Sigmoid colon (tissue), 7 donors: ENCODE data around the gene HELZ. TPM values are rescaled to one million over a fixed set of nuclear protein-coding genes. Genes with fewer than 3 reads are reported as not detected.

ENCODE experiments used
- DNase-seq: peaks from one replicate; pipeline ENCODE4 v3.0.0-alpha.2; 2019
- H3K27ac ChIP-seq, 4 donors: fragments of 200-600 bp; sonication (generic); one replicate each; pipeline ENCODE4 v1.5.1; 2016 to 2019; ENCODE audit warnings: mild to moderate bottlenecking in 1 of 4
- H3K27me3 ChIP-seq, 3 donors: fragments of 200-600 bp; sonication (generic); one replicate each; pipeline ENCODE4 v1.5.1; 2019; ENCODE audit warnings: mild to moderate bottlenecking in 1 of 3
- H3K36me3 ChIP-seq, 4 donors: fragments of 200-600 bp; sonication (generic); one replicate each; pipeline ENCODE4 v1.5.1; 2016 to 2019
- H3K4me1 ChIP-seq, 4 donors: fragments of 200-600 bp; sonication (generic); one replicate each; pipeline ENCODE4 v1.5.1; 2017 to 2019
- H3K4me3 ChIP-seq, 4 donors: fragments of 200-600 bp; sonication (generic); one replicate each; pipeline ENCODE4 v1.5.1; 2017 to 2019; ENCODE audit warnings: mild to moderate bottlenecking in 2 of 4, moderate library complexity in 1 of 4
- H3K9me3 ChIP-seq, 4 donors: fragments of 200-600 bp in 3 of 4; sonication (generic) in 3 of 4; one replicate each; pipeline versions ENCODE4 v1.5.1 to v1.6.1; 2013 to 2019
- EP300 ChIP-seq, 4 donors: sonication (generic); formaldehyde crosslinking; IDR thresholded peaks; one replicate each; pipeline ENCODE4 v1.6.1; 2017; ENCODE audit warnings: antibody characterized with exemption in 4 of 4
- POLR2A ChIP-seq, 2 donors: fragments of 450-650 bp; IDR thresholded peaks; one replicate each; pipeline ENCODE4 v1.6.1; 2016; ENCODE audit warnings: antibody characterized with exemption in 2 of 2, mild to moderate bottlenecking in 2 of 2, moderate library complexity in 2 of 2
- POLR2AphosphoS5 ChIP-seq, 4 donors: sonication (generic); formaldehyde crosslinking; IDR thresholded peaks; one replicate each; pipeline ENCODE4 v1.6.1; 2017; ENCODE audit warnings: antibody characterized with exemption in 4 of 4
- WGBS, 2 donors: extraction: QIAGEN DNeasy Blood & Tissue Kit; methylation state at CpG; one replicate each; pipeline ENCODE4 v1.1.7; 2013; 5-methylcytosine and 5-hydroxymethylcytosine counted together
- intact Hi-C: fragments of 100-400 bp; cut with DNase I; formaldehyde crosslinking; loops from one replicate; pipeline ENCODE4 v1.15.1; 2023
- polyA plus RNA-seq, 3 donors: library from polyadenylated mRNA; stranded (reverse); fragments of 200-250 nt; gene quantifications; one replicate each; pipeline ENCODE4 v1.2.3, GENCODE V29; 2013
- total RNA-seq, 4 donors: library from RNA; depleted of rRNA; stranded (reverse); fragments of >200 nt; gene quantifications; one replicate each; pipeline ENCODE4 v1.1.0, GENCODE V29; 2016
- TF ChIP-seq, protein P1 (sequence below), 4 experiments: fragments of 450-650 bp in 3 of 4; fragments of 200-600 bp in 1 of 4; IDR thresholded peaks; one replicate each; pipeline ENCODE4 v1.5.1; 2016 to 2019; ENCODE audit warnings: antibody characterized with exemption in 4 of 4, mild to moderate bottlenecking in 3 of 4, moderate library complexity in 2 of 4
- donor health status: healthy with polysubstance abuse.
- donor health status: Bipolar disorder and iron deficiency.
- donor health status: healthy.

The HELZ gene
- total and polyA plus RNA-seq, 7 donors, result 2.4 to 61.5 (median 31.7) TPM

DNA sequence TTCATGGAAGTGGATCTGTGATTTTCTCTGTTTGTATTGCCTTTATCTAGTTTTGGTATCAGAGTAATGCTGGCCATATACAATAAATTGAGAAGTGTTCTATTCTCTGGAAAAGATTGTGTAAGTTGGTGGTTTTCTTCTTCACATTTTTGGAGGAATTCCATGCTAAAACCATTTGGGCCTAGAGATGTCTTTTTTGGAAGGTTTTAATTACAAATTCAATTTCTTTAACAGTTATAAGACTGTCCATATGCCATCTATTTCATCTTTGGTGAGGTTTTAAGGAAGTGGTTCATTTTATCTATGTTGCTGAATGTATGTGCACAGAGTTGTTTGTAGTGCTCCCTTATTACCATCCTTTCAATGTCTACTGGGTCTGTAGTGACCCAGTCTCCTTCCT is 154.7 kb downstream of the HELZ start:
- Histone ChIP-seq H3K27me3 (no peaks in the 10 kb centered on the region), H3K9me3 (no peaks in the 10 kb centered on the region), H3K27ac (no peak overlapping the region), H3K36me3 (peaks cover 0 to 15% (median 6%) of the 10 kb centered on the region in 4 donors), H3K4me3 (no peak overlapping the region), H3K4me1 (no peaks in the 10 kb centered on the region)
- no peak for DNase-seq
- intact Hi-C loops, result no loop called here
- TF ChIP-seq POLR2AphosphoS5 (IDR thresholded peaks at IDR 0.05), result no peak
- no peak for TF ChIP-seq POLR2A (IDR thresholded peaks at IDR 0.05)
- TF ChIP-seq EP300 (IDR thresholded peaks at IDR 0.05), result no peak
- TF ChIP-seq, protein P1, sequence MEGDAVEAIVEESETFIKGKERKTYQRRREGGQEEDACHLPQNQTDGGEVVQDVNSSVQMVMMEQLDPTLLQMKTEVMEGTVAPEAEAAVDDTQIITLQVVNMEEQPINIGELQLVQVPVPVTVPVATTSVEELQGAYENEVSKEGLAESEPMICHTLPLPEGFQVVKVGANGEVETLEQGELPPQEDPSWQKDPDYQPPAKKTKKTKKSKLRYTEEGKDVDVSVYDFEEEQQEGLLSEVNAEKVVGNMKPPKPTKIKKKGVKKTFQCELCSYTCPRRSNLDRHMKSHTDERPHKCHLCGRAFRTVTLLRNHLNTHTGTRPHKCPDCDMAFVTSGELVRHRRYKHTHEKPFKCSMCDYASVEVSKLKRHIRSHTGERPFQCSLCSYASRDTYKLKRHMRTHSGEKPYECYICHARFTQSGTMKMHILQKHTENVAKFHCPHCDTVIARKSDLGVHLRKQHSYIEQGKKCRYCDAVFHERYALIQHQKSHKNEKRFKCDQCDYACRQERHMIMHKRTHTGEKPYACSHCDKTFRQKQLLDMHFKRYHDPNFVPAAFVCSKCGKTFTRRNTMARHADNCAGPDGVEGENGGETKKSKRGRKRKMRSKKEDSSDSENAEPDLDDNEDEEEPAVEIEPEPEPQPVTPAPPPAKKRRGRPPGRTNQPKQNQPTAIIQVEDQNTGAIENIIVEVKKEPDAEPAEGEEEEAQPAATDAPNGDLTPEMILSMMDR (IDR thresholded peaks at IDR 0.05), result no peak

DNA sequence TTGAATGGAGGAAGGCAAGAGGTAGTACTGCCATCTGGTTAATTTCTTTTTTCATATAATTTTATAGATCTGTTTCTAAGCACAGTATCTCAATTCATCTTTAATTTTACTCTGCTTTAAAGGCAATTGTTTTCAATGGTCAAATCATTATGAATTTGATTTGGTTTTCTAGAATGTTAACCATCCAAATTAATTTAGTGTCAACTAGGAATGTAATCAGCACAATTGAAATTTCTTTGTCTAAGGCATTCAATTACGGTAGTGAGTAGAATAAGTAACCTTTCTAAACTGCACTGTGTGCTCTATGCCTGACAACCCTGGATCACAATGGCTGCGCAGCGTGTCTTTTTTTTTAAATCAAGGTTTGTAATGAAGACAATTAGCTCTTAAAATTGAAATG is 156.4 kb downstream of the HELZ start:
- no peak for TF ChIP-seq EP300 (IDR thresholded peaks at IDR 0.05)
- TF ChIP-seq POLR2A (IDR thresholded peaks at IDR 0.05), result no peak
- TF ChIP-seq POLR2AphosphoS5 (IDR thresholded peaks at IDR 0.05), result no peak
- TF ChIP-seq, protein P1 (IDR thresholded peaks at IDR 0.05), result no peak
- intact Hi-C loops, result no loop called here
- Histone ChIP-seq H3K4me1 (no peaks in the 10 kb centered on the region), H3K4me3 (no peak overlapping the region), H3K9me3 (no peaks in the 10 kb centered on the region), H3K36me3 (peaks cover 0 to 24% (median 6%) of the 10 kb centered on the region in 4 donors), H3K27ac (no peak overlapping the region), H3K27me3 (no peaks in the 10 kb centered on the region)
- no peak for DNase-seq
- WGBS, 2 donors, result 97 to 98% methylated on average over 3 of the region's 3 CpGs

DNA sequence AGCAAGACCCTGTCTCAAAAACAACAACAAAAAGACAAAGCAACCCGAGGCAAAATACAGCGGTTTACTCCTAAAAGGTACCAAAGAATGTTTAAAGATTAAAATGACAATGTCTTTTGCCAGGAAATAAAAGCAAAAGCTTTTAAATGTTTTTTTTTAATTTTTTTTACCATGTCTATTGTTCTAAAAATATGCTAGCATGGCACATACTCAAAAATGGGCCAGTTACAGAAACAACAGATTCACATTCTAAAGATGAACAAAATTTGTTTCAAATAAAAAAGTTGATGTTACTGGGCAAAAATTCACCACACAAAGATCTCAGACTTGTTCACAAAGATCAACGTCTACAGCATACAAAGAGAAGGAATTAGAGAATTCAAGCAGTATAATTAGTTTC is 159.6 kb downstream of the HELZ start:
- intact Hi-C loops, result no loop called here
- H3K27ac ChIP-seq, result no peak overlapping the region
- TF ChIP-seq EP300 (IDR thresholded peaks at IDR 0.05) (no peak), POLR2A (IDR thresholded peaks at IDR 0.05) (no peak), POLR2AphosphoS5 (IDR thresholded peaks at IDR 0.05) (no peak)
- TF ChIP-seq, protein P1 (IDR thresholded peaks at IDR 0.05), result no peak
- H3K36me3 ChIP-seq, result peaks cover 0 to 36% (median 8%) of the 10 kb centered on the region in 4 donors
- no peak overlapping the region for H3K4me3 ChIP-seq
- no peak for DNase-seq
- H3K9me3 ChIP-seq, result no peaks in the 10 kb centered on the region
- H3K4me1 ChIP-seq, result no peaks in the 10 kb centered on the region
- H3K27me3 ChIP-seq, result no peaks in the 10 kb centered on the region
- 92 to 98% methylated on average over 3 of the region's 3 CpGs for WGBS, 2 donors

DNA sequence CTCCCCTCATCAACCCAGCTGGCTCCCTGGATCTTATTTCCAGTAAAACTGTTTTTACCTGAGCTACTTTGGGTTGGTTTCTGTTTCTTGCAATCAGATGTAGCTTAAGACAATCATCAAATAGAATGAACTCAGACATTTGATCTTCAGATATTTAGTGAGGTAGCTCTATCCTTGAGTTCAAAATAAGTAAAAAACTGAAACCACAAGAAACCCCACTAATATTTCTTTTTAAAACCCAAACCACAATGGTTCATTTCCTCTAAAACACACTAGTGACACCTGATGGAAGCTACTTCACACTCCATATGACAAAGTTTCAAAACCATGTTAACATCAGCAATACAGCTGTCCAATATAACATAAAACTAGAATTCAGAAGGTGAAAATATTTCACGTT is 162.9 kb downstream of the HELZ start:
- no peak overlapping the region for H3K4me3 ChIP-seq
- no peak for DNase-seq
- TF ChIP-seq POLR2AphosphoS5 (IDR thresholded peaks at IDR 0.05), result no peak
- no peak for TF ChIP-seq POLR2A (IDR thresholded peaks at IDR 0.05)
- TF ChIP-seq, protein P1 (IDR thresholded peaks at IDR 0.05), result no peak
- no peak for TF ChIP-seq EP300 (IDR thresholded peaks at IDR 0.05)
- no peaks in the 10 kb centered on the region for H3K9me3 ChIP-seq
- no peaks in the 10 kb centered on the region for H3K4me1 ChIP-seq
- H3K27ac ChIP-seq, result no peak overlapping the region
- H3K36me3 ChIP-seq, result peaks cover 0 to 47% (median 8%) of the 10 kb centered on the region in 4 donors
- intact Hi-C loops, result no loop called here
- WGBS, 2 donors, result 54 to 61% methylated on average over 1 of the region's 1 CpG
- no peaks in the 10 kb centered on the region for H3K27me3 ChIP-seq

DNA sequence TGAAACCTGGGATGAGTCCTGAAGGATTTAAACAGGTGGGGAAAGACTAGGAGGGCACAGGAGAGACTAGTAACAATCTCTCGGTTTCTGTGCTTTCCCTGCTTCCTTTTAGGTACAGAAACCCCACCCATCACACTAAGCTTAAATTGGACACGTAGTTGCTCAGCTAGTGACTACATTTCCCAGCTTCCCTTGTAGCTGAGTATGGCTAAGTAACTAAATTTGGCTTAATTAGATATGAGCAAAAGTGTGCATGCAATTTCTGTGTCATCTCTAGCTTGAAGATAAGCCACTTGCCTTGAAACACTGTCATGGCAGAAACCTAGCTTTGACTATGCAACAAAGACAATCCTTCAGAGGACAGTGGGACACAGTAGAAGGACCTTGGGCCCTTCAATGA is 164.2 kb downstream of the HELZ start:
- Histone ChIP-seq H3K9me3 (no peaks in the 10 kb centered on the region), H3K36me3 (peaks cover 0 to 48% (median 3%) of the 10 kb centered on the region in 4 donors), H3K27me3 (no peaks in the 10 kb centered on the region), H3K4me1 (no peaks in the 10 kb centered on the region), H3K4me3 (no peak overlapping the region), H3K27ac (no peak overlapping the region)
- no peak for DNase-seq
- 82 to 85% methylated on average over 2 of the region's 2 CpGs for WGBS, 2 donors
- intact Hi-C loops, result no loop called here
- TF ChIP-seq EP300 (IDR thresholded peaks at IDR 0.05), result no peak
- TF ChIP-seq, protein P1 (IDR thresholded peaks at IDR 0.05), result no peak
- TF ChIP-seq POLR2A (IDR thresholded peaks at IDR 0.05), result no peak
- no peak for TF ChIP-seq POLR2AphosphoS5 (IDR thresholded peaks at IDR 0.05)
